GM18511 (cell line): ENCODE measurements around the gene MOK.
A peak's percentile ranks its signal among the peaks of the same experiment; 100 is the strongest.

ENCODE experiments used
- ATAC-seq: cut with Tn5 transposase; IDR thresholded peaks from one replicate; pipeline ENCODE4 v1.9.1; 2021; ENCODE audit warnings: mild to moderate bottlenecking, moderate library complexity; ENCODE audit not compliant: unreplicated experiment

The MOK gene

DNA sequence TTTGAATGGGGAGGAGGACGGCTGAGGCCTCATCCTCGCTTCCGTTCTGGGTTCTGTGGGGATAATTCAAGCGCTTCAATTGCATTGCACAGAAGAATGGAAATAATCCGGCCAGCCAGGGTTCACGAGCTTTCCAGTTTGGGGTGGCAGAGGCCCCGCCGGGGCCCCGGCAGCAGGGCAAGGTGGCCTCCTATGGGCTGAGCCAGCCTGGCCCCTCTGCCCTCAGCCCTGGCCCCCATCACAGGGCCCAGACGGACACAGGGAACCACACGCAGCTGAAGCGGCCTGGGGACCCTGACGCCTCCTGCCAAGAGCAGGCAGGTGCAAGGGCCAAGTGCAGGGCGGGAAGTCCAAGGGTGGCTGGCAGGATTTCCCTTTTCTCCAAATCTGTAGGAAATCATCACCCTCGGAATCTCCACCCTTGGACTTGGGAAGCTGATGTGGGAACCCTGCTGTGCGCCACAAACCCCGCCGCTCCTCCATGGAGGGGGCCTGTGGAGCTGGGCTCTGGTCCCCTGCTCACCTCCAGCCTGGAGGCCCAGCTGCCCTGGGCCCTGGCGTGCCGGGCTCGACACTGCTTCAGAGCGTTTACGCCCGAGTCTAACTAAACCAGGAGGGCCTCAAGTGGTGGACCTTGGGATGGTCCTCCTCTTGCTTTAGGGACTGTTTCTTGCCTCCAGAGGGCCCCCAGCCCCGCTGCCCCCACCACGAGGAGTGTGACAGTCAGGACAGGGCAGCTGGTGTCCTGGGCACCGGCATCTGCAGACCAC is 78.4 kb downstream of the MOK start:
- ATAC-seq = no peak

DNA sequence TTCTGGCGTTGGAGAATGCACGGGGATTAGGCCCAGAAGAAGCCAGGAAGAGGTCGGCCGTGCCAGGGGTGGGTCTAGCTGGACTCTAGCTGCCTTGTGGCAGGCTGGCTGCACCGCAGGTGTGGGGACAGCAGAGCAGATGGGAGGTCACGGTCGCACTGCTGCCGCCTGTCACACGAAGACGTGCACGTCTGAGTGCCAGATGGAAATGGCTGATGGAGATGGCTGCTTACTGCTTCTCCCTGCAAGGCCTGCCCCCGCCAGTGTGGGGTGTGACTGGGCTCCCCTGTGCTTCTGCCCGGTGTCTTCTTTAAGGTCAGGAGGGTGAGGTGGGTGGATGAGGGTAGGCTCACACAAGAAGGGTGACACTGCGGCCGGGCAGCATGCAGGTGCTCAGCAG is 79.0 kb downstream of the MOK start:
- no peak for ATAC-seq

DNA sequence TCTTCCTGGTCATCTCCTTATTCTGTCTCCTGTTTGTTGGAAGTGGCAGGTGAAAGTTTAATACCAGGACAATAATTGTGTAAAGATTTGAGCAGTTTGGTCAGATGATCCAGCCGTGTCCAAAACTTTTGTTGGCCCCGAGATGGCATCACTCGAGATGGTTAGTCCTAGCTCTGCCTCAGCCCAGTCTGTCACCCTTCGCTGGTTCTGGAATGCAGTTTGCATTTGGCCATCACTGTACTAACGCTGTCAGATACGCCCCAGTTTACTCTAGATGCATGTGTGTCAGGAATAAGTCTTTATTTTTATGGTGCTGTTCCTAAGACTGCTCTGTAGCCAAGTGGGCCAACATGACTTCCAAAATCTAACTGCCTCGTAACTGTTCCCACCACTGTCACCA is 79.6 kb downstream of the MOK start:
- ATAC-seq = no peak

DNA sequence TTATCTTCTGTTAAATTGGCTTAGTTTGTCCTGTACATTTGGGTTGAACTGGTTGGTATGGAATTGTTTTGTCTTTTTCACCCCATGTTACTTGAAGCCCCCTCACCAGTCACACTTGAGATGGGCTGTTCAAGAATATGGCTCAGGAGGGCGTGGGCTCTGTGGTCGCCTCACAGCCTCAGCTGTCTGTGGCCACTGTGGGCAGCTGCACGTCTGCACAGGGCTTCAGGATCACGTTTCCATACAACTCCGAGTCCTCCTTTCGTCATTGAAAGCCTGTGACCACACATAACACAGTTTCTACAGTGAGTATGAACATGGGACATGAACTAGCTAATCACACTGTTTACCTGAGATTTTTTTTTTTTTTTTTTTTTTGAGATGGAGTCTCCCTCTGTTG is 81.3 kb downstream of the MOK start:
- ATAC-seq = no peak

DNA sequence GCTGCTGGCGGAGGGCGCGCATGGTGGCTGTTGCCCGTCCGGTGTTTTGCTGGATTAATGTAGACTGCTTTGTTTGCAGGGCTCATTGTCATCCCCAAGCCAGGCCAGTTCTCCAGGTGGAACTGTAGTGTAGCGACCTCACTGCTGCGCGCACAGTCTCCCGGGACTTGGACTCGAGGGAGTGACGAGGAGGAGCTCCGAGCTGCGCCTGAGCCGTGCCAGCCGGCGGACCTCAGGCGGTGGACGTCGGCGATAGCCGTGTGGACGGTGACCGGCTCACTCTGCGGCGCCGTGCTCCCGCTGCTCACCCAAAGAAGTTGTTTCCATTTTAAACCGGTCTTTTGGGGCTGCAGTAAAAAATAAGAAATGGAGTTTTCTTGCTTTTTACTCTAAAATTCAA is 82.2 kb downstream of the MOK start:
- ATAC-seq = no peak

DNA sequence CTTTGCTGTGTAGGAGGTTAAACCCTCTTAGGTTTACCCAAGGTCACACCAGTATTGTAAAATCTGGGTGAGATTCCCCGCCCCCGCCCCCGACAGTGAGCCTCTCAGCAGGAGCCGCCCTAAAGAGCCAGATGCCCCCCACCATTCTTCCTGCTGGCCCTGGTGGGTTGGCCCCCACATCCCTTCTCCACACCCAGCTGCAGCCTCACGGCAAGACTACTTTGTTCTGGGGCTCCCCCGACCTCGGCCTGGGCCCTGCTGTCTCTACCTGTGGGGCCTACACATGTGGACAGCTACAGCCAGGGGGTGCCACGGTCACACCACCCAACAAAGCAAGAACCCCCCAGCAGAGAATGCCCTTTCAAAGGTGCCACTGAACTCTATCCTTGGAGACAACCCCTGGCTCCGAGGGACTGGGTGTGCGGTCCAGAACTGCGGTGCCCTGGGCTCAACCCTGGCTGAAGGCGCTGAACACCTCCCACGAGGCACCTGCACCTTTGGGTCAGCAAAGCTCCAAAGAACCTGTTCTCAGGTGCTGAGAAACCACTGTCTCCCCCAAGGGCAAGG is 82.9 kb downstream of the MOK start:
- no peak for ATAC-seq

DNA sequence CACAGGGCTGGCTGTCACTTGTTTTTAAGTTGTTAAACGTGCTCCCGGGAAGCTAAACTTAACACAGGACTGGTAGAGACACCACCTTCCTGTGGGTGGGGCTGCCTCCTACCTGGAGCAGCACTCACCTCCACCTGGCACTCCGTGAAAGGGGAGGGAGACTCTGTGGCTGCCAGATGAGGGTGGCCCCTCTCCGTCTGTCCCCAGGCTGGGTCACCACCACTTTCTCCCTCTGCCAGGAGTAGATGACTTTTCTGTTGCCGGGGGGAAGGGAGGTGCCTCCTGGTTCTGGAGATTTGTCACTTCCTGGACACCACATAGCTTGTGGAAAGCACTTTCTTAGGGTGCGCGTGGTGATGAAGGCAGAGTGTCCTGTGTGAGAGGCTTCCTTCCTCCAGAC is 83.9 kb downstream of the MOK start:
- no peak for ATAC-seq

DNA sequence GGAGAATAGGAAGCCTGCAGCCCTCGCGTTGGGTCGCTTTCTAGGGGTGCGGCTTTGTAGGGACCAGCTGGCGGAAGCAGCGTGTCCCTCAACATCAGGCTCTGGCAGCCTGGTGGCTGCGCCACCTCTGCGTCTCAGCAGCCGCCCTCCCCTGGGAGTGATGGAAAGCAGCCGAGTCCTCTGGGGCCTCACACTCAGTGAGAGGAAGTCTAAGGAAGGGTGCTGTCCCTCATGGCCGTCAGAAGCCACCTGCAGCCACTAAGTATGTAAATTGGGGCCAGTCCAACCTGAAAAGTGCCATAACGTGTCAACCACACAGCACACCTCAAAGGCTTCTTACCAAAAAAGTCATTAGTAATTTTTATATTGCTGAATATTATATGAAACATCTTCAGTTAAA is 84.9 kb downstream of the MOK start:
- ATAC-seq = peak; percentile 97

DNA sequence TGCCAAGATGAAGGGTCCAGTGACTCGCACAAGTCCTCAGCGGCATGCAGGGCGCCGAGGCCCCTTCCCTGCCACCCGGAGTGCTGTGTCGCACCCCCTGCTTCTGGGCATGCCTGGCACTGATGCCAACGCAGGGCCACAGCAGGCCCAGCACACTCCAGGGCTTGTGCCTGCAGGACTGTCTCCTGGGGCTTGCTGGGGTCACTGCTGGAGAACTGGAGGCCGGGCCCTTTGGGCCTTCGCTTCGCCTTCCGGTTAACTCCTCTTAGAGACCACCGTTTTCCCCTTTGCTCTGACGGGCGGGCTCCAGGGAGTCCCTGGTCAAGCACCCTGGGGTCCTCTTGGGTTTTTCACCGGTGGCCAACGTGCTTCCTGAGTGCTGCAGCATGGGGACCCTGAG is 85.6 kb downstream of the MOK start:
- ATAC-seq = no peak

DNA sequence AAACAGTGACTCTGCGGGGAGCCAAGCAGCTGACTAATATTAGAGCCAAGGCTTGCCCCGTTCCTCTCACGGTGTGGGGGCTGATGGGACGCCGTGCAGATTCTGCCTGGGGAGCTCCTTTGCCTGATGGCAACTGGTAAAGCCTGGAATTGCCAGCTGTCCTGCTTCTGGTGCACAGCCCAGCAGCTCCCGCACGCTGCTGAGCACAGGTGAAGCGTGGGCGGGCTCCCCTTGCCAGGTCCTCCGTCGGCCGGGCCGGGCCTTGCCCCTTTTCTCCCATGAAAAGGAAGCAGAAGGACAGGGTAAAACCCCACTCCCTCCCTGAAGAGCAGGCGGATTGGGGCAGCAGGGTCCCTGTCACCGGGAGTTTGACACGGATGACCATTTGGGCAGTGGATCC is 86.3 kb downstream of the MOK start:
- no peak for ATAC-seq

DNA sequence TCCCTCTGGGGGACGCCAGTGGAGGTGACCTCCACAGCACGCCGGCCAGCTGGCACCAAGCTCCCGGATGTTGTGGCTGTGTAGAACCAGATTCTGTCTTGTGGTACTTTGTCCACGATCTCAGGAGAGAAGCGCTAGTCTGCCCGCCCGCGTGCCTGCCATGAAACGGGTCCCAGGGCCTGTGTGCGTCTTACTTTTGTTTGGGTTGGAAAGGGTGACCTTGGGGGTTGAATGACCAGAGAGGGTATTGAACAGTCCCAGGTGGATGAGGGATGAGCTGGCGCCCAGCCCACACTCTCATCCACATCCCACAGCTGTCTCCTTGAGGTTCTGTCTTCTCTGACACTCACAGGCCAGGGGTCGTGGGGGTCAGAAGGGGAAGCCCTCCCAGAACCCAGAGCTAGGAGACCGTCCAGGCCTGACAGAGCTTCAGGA is 87.0 kb downstream of the MOK start:
- no peak for ATAC-seq

DNA sequence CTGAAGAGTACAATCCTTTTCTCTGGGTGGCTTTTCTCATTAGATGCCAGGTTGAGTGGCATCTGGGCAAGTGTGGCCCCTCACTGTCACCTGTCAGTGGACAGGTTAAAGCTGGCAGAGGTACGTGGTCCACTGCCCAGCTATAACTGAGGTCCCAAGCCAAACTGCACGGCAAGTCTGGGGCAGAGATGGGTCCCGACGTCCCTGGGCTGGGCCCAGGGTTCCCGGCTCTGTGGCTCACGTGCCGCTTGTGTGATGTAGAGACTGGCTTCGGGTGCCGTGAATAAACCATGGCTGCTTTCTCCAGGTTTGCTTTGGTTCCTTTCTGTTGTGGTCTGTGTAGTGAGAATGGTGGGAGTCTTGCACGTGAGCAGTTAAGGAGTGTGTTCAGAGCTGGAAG is 87.6 kb downstream of the MOK start:
- ATAC-seq = no peak

DNA sequence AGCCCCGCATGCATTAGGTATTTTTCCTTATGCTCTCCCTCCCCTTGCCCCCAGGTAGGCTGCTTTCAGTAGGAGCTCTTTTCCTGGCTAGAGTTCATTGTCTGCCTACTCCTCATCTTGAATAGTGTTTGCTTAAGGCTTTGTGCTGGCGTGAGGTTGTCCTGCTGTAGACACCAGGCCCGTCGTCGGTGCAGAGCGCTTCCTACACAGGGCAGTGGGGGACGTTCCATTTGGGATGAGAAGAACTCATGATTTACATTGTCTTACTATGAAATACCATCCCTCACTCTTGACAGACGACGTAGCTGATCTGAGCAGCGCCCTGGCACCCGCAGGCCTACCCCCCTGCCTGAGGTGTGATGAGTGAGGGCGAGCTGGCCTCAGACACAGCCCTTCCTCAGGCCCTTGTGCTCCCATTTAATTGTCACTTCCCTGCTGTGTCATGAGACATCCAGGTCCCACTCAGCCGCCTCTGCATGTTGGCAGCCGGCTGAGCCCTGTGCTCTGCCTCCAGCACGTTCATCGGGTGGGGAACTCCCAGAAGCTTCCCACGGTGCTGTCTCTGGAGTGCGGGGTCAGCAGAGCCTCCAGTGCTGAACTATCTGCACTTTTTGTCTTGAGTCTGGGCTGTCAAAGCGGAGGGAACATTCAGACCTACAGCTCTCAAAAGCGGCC is 89.3 kb downstream of the MOK start:
- no peak for ATAC-seq

DNA sequence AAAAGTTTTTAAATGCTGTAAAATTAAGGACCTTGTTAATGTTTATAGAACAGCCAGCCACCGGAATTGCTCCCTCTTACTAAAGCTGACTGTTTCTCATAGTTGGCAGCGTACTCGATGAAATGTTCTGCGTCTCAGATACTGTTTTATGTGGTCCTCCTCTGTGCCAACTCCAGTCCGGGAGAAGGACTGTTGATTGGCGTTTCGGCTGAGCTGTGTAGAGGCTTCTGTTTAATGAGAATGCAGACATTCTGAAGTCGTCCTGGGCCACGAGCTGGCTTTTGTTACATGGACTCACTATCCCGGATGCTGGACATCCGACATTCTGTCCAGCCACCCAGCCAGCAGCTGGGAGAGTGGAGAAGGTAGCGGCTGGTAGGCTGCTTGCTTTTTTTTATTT is 89.9 kb downstream of the MOK start:
- no peak for ATAC-seq

DNA sequence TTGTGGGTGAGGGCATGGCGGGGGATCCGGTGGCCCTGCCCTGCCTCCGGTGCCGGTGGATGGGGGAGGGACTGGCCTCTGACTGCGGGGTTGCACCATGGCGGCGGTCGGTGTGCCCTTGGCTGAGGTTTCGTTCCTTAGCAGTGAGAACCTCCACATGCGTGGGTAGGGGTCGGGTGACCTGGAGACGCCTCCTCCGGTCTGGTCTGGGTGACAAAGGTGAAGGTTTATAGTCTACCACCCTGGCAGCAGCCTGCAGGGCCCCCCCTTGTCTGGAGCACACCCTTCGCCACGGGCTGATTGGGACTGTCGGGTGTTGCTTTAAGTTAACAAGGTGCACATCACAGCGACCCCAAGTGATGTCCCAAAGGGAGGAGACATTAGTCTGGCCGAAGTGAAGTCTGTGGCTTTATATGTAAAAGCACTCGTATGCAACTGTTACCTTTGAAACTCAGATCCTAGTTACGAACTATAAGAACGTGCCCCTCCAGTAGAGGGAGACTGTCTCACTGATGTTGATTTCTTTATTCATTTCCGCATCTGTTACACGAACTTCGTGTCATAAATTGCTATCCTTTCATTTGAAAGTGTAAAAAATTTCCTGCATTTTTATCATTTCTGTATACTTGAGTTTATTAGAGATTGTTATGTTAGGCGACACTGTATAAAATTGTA is 90.8 kb downstream of the MOK start:
- ATAC-seq = no peak

DNA sequence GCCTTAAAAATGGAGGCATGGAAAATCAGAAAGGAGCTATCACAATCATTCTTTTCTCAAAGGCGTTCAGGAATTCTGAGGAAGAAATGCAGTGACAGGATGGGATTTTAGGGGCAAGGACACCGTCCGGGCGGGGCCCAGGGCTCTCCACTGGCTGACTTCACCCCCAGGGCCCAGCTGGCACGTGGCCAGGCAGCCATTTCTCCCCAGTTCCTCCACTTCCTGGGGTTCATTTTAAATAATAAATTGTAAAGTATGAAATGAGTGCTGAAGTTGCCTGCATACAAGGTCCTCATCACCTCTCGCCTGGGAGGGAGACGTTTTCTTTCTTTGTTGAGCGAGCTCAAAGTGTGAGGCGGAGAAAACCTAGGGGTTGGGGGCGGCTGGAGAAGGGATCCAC is 91.5 kb downstream of the MOK start:
- ATAC-seq = no peak

DNA sequence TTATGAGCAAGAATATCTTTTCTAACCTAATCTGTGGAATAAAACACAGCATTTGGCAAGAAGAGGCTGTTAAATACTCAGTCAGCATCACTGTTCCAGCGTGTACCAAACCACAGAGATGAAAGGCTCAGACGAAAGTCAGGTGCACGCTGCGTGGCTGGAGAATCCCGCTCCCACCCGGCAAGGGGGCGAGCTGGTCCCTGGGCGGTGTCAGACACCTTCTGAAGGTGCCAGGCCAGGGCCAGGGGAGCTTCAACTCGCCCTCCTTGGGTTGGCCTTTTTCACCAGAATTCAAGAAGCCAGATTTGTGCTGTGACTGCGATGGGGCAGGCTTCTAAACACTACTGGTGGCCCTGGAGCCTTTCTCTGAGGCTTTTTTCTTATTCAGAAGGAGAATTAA is 92.1 kb downstream of the MOK start:
- no peak for ATAC-seq

DNA sequence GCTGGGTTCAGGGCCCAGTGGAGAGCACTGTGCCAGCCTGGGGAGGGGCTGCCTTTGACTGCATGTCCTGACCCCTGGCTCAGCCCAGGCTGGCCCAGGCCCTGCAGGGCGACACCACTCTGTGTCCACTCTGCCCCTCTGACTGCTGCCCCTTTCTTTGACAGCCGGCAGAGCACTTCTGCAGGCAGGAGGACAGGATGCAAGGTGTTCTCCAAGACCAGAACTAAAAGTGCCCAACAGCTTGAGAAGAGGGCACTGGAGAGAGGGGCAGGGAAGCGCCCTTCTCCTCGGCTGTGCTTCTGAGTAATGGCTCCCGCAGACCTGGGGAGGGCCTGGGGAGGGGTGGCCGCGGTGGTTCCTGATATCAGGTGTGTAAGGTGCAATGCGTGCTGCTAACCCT is 92.6 kb downstream of the MOK start:
- no peak for ATAC-seq

DNA sequence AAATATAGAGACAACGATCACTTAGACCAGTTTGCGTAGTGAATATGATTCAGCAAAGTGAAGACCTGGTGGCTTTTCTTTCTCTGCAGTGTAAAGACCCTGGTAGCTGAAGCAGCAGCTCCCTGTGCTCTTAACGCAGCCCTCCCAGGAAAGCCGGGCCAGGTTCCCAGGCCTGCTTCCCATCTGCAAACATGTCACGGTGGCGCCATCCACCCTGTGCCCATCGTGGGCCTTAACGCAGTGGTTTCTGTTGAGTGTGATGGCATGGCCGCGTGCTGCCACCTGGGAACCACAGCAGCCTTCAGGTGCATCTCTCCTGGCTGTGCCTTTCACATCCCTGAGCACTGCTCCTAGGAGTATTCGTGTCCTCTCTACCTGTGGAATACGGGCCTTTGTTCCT is 93.7 kb downstream of the MOK start:
- ATAC-seq = no peak

DNA sequence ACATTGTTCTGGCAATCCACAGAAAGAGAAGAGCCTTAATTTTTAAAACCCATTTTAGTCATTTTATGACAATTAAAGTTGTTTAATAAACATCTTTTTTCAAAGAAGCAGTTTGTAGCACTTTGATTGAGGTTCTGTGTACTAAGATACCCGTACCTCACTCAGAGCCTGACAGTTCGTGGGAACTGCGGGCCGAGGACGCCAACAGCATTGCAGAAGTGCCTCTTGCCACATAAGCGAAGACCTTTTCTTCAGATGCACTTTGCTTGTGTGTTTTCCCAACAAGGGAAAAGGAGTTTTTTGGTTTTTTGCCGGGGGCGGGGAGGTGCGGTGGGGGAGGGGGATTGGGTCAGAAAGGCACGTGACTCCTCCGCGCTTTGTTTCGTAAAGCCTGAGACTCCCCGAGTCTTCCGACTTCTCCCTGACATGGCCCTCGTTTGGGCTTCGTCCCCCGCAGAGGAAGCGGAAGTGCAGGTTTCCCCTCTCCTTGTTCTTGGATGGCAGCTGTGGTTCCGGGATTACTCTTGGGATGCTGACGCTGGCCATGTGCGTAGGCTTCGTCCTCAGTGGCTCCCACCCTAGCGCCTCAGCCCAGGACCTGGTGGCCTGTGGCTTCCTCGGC is 94.4 kb downstream of the MOK start:
- ATAC-seq = no peak

DNA sequence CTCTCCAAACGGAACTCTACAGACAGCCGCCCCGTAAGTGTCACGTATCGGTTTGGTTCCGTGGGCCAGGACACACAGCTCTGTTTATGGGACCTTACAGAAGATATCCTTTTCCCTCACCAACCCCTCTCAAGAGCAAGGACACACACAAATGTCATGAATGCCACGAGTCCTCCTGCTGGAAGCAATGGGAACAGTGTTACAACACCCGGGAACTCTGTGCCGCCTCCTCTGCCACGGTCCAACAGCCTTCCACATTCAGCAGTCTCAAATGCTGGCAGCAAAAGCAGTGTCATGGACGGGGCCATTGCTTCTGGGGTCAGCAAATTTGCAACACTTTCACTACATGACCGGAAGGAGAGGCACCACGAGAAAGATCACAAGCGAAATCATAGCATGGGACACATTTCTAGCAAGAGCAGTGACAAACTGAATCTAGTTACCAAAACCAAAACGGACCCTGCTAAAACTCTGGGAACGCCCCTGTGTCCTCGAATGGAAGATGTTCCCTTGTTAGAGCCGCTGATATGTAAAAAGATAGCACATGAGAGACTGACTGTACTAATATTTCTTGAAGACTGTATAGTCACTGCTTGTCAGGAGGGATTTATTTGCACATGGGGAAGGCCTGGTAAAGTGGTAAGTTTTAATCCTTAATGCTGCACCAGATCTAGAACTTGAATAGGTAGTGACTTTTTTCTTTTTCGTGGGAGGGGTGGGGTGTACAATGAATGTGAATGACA is 95.6 kb downstream of the MOK start:
- ATAC-seq = no peak
